Measurements from ENCODE around the gene CDH4. TPM values are rescaled to one million over a fixed set of nuclear protein-coding genes. Genes with fewer than 3 reads are reported as not detected.

The CDH4 gene
- total RNA-seq, 2 experiments from 2014 or later = 0.10 to 0.21 TPM

DNA sequence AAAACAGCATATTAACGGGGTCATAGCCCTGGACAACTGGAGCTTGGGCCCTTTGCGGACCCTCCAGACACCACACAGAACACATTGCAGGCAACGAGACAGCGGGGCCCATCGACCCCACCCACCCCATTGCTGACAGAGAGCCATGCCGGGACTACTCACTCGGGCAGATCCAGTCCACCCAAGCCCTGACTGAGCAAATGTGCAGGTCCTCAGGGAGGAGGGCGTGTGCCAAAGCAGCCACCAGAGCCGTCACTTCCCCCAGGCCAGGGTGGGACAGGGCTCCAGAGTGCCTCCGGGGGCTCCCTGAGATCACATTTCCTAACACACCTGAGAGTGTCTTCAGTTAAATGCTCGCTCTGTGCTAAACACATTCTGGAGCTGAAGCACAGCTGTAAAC lies 114.9 kb downstream of the CDH4 start:
- DNase-seq = no peak
- ChIA-PET POLR2A (no interaction called here), CTCF (interaction anchor here (0.6 to 0.7 kb wide), 2 partner anchors 520 to 600 kb away, joined by 3 to 4 read pairs; no protein-coding TSS in a partner anchor)
- Mint-ChIP-seq H3K36me3 (no peaks in the 10 kb centered on the region), H3K9me3 (no peaks in the 10 kb centered on the region), H3K4me3 (no peak overlapping the region), H3K27me3 (no peaks in the 10 kb centered on the region), H3K27ac (no peak overlapping the region), H3K4me1 (ENCODE audit: low read depth) (no peaks in the 10 kb centered on the region)
- intact Hi-C loops (cut with micrococcal nuclease) = no loop called here

DNA sequence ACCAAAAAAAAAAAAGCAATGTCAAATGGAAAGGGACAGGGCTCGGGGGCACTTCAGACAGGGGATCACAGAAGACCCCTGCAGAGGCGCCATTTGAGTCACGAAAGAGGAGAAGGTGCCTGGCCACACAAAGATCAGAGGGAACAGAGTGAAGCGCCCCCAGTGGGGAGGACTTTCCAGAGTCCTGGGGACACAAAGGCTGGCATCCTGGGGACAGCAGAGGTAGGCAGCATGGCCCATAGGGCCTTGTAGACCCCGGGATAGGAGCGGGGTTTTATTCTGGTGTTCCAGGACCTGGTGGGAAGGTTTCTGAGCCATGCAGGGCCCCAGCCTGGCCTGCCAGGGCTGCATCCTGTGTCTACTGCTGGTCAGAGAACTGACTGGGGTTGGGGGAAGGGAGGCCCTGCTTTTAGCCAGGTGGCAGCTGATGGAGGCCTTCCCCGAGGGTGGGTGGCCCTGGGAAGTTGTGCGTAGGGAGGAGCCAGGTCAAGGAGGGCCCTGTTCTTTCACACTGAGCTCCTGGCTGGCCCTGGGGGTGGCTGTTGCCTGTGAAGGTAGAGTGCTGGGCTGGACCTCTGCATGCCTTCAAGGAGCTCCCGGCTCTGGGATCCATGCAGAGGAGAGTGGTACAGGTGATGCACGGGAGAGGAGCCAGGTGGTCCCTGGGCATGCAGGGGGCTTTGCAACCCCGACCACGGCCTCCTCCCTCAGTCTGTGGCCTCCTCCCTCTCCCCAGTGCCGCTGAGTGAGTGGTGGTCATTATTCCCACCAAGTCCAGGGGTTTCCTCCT lies 117.9 kb downstream of the CDH4 start:
- DNase-seq = no peak
- intact Hi-C loops (cut with micrococcal nuclease) = no loop called here
- ChIA-PET POLR2A (no interaction called here), CTCF (no interaction called here)
- H3K4me1 Mint-ChIP-seq (ENCODE audit: low read depth) = no peaks in the 10 kb centered on the region
- no peaks in the 10 kb centered on the region for H3K27me3 Mint-ChIP-seq
- H3K36me3 Mint-ChIP-seq = no peaks in the 10 kb centered on the region
- H3K27ac Mint-ChIP-seq = no peak overlapping the region
- no peak overlapping the region for H3K4me3 Mint-ChIP-seq
- H3K9me3 Mint-ChIP-seq = no peaks in the 10 kb centered on the region

DNA sequence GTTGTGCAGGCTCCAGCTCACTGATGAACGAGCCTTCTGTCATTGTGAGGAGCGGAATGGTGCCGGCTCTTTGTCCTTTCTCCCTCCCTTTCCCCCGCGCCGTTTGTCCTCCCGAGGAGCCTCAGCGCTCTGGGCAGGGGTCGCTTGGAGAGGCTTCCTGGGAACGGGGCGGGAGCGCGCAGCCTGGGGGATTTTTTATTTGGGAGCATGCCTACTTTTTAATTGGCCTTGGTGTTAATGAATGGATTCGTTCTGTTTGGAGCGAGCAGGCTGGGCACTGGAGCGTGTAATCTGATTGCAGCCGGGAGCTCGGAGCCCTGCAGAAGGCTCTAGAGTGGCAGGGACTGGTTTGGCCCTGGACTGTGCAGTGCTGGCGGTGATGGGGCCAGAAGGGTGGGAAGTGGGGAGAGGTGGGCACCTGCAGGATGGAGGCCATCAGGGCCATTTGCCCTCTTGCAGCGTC lies 118.8 kb downstream of the CDH4 start:
- ChIA-PET CTCF (no interaction called here), POLR2A (no interaction called here)
- DNase-seq = no peak
- no peaks in the 10 kb centered on the region for H3K9me3 Mint-ChIP-seq
- H3K4me3 Mint-ChIP-seq = no peak overlapping the region
- intact Hi-C loops (cut with micrococcal nuclease) = no loop called here
- no peak overlapping the region for H3K27ac Mint-ChIP-seq
- no peaks in the 10 kb centered on the region for H3K4me1 Mint-ChIP-seq (ENCODE audit: low read depth)
- no peaks in the 10 kb centered on the region for H3K27me3 Mint-ChIP-seq
- H3K36me3 Mint-ChIP-seq = no peaks in the 10 kb centered on the region

DNA sequence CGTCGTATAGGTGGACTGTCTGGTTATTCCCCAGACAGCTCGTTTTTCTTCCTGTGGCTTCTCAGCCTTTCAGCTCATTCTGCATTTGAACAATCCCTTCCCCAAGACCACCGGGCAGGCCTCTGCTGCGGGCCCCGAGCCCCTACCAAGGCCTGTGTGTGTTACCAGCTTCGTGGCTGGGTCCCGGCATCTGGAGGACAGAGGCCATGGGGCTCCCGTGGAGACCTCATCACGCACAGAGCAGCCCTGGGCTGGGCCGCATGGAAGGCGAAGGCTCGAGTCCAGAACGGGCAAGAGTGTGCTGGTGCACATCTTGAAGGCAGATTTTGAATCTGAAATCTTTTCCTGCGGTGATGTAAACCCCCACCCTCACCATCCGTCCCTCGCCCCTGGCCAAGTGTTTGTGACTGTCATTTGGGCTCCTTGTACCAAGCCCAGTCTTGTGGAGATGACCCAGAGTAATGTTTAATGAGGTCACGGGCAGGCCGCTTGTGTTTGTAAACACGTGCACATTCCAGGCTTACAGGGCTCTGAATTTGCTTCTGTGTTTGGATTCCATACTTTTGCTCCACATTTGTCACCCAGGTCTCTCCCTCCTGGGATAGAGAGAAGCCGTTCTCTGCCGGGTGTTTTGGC lies 119.6 kb downstream of the CDH4 start:
- no peak for DNase-seq
- ChIA-PET POLR2A (no interaction called here), CTCF (no interaction called here)
- no peaks in the 10 kb centered on the region for H3K4me1 Mint-ChIP-seq (ENCODE audit: low read depth)
- H3K9me3 Mint-ChIP-seq = no peaks in the 10 kb centered on the region
- H3K27me3 Mint-ChIP-seq = no peaks in the 10 kb centered on the region
- H3K36me3 Mint-ChIP-seq = no peaks in the 10 kb centered on the region
- H3K4me3 Mint-ChIP-seq = no peak overlapping the region
- intact Hi-C loops (cut with micrococcal nuclease) = no loop called here
- no peak overlapping the region for H3K27ac Mint-ChIP-seq

DNA sequence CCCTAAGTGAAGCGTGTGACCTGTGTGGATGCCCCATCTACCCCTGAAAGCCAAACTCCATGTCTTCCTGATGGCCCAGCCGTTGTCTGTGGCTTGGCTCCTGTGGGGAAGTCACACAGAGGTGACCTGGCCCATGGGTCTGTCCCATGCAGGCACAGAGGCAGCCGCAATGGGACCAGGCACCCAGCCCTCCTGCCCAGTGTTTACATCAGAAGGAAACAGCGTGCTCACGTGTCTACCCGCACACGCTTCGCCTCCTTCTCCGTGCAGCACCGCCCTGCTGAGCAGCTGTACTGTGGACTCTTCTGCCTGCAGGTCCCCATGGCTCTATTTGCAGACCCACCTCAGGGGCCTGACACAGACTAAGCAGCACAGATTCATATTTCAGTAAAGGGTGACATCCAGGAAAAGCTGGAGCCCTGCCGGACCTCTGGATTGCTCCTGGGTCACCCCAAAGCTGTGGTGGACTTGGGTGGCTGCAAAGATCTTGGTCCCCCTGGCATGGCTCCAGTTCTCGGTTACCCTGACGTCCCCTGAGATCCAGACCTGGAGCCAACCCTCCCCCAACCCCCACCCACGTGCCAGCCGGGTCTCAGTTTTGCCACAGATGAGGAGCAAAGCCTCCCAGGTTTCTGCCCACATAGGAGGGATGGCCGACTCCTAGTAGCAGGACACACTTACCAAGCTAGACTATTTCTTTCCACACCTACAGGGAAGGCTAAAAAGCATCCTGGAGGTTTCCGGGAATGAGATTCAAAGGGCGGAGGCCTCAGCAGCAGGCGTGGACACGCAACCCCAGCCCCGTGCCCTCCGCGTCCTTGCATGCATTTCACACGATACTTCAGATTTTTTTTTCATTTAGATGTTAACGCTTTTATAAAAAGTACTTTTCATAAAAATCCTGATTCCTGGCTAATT lies 120.3 kb downstream of the CDH4 start:
- DNase-seq = no peak
- ChIA-PET POLR2A (no interaction called here), CTCF (no interaction called here)
- H3K9me3 Mint-ChIP-seq = no peaks in the 10 kb centered on the region
- no peaks in the 10 kb centered on the region for H3K4me1 Mint-ChIP-seq (ENCODE audit: low read depth)
- intact Hi-C loops (cut with micrococcal nuclease) = no loop called here
- H3K27ac Mint-ChIP-seq = no peak overlapping the region
- H3K27me3 Mint-ChIP-seq = no peaks in the 10 kb centered on the region
- no peaks in the 10 kb centered on the region for H3K36me3 Mint-ChIP-seq
- no peak overlapping the region for H3K4me3 Mint-ChIP-seq

DNA sequence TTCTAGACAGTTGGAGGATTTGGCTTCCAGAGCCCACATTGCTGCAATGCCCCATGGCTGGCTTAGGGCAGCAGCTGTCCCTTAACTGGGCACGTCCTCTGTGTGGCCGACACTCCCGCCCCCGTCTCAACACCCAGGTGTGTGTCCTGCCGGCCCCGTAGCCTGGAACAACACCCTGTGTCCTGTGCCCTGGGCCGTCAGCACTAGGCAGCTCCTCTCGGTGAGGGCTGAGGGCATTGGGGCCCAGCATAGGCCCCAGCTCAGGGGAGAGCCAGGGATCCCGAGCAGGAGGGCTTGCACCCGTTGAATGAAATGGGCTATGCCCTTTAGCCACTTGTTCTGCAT lies 121.0 kb downstream of the CDH4 start:
- Mint-ChIP-seq H3K36me3 (no peaks in the 10 kb centered on the region), H3K27me3 (no peaks in the 10 kb centered on the region), H3K27ac (no peak overlapping the region), H3K4me3 (no peak overlapping the region), H3K4me1 (ENCODE audit: low read depth) (no peaks in the 10 kb centered on the region), H3K9me3 (no peaks in the 10 kb centered on the region)
- intact Hi-C loops (cut with micrococcal nuclease) = no loop called here
- DNase-seq = no peak
- POLR2A ChIA-PET = no interaction called here
- CTCF ChIA-PET = no interaction called here

DNA sequence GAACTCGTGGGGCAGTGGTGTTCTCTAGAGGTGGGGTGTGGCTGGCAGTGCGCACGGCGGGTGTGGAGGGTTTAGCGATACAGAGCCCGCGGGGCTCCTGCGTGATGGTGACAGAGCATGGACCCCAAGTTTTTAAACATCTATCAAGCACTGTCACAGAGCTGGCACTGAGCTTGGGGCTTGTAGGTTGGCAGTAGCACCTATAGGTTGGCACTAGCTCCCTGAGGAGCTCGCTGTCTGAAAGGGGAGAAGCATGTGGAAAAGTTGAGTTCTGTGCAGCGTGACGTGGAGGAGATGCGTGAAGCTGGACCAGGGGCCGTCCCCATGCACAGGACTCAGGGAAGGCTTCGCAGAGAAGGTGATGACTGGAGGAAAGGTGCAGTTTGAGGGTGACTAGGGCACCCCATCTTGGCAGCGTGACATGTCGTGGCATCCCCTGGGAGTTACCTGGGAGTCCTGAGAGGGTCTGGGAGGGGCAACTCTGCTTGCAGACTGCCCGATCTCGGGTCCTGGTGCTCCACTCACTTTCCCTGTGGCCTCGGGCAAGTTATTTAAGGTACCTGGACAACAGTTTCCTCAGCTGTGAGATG lies 122.0 kb downstream of the CDH4 start:
- no peaks in the 10 kb centered on the region for H3K36me3 Mint-ChIP-seq
- no peaks in the 10 kb centered on the region for H3K9me3 Mint-ChIP-seq
- no peak overlapping the region for H3K4me3 Mint-ChIP-seq
- CTCF ChIA-PET = no interaction called here
- no peak overlapping the region for H3K27ac Mint-ChIP-seq
- POLR2A ChIA-PET = no interaction called here
- no peak for DNase-seq
- H3K27me3 Mint-ChIP-seq = peaks cover 2% of the 10 kb centered on the region
- intact Hi-C loops (cut with micrococcal nuclease) = no loop called here
- no peaks in the 10 kb centered on the region for H3K4me1 Mint-ChIP-seq (ENCODE audit: low read depth)

DNA sequence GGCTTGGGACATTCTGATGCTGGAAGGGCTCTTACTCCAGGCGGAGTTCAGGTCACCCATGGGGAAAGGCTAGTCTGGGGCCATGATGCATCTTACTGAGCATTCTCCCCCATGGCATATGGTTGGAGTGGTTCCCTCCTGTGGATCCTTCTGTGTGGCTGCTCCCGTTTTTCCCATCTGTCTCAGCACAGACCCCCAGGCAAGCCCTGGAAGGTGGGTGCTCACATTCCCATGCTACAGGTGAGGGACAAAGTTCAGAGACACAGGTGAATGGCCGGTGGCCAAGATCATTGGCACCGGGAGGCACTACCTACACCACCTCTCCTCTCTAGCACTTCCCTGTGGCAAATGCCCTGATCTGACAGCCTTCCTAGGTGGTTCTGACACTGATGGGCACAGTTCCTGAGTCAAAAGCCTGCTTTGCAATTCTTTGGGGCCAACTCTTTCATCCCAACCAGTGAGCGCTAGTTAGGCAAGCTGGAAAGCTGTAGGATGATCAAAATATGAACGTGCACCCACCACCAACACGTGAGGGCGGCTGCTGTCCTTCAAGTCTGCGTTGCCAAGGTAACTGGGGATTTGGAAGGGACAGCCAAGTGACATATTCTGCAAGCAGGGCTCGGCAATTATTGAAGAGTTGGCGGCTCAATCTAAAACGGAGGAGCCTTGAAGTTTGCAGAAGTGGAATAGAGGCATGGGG lies 124.6 kb downstream of the CDH4 start:
- DNase-seq = no peak
- CTCF ChIA-PET = no interaction called here
- H3K27ac Mint-ChIP-seq = no peak overlapping the region
- POLR2A ChIA-PET = no interaction called here
- no peaks in the 10 kb centered on the region for H3K9me3 Mint-ChIP-seq
- H3K4me1 Mint-ChIP-seq (ENCODE audit: low read depth) = no peaks in the 10 kb centered on the region
- intact Hi-C loops (cut with micrococcal nuclease) = no loop called here
- H3K27me3 Mint-ChIP-seq = peaks cover 2% of the 10 kb centered on the region
- no peak overlapping the region for H3K4me3 Mint-ChIP-seq
- no peaks in the 10 kb centered on the region for H3K36me3 Mint-ChIP-seq

DNA sequence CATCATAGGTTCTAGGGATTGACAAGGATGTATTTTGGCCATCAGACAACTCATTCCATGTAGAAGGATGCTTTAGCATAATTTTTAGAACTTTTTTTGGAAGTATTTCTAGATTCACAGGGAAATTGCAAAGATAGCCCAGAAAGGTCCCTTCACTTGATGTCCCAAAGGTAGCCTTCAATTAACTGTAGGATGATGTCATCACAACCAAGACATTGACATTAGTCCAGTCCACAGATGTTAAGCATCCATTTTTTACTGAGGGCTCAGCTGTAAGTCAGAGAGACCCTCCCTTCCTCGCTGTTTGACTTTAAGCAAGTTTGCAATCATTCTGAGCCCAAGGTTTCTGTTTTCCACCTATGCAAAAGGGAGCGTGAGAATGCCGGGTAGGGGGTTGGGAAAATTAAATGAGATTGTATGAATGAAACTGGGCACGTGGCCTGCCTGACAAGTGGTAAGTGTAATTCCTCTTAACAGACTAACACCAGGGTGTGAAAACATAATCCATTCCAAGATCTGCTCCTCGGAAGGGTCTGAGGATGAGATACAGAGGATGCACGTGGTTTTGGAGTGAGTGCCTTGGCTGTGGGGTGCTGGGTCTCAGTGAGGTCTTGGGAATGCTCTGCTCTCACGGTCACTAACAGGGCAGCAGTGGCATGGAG lies 126.8 kb downstream of the CDH4 start:
- DNase-seq = no peak
- Mint-ChIP-seq H3K4me3 (no peak overlapping the region), H3K4me1 (ENCODE audit: low read depth) (no peaks in the 10 kb centered on the region), H3K27ac (no peak overlapping the region), H3K36me3 (no peaks in the 10 kb centered on the region), H3K27me3 (peaks cover 2% of the 10 kb centered on the region), H3K9me3 (peaks cover 3% of the 10 kb centered on the region)
- CTCF ChIA-PET = no interaction called here
- intact Hi-C loops (cut with micrococcal nuclease) = no loop called here
- POLR2A ChIA-PET = no interaction called here

DNA sequence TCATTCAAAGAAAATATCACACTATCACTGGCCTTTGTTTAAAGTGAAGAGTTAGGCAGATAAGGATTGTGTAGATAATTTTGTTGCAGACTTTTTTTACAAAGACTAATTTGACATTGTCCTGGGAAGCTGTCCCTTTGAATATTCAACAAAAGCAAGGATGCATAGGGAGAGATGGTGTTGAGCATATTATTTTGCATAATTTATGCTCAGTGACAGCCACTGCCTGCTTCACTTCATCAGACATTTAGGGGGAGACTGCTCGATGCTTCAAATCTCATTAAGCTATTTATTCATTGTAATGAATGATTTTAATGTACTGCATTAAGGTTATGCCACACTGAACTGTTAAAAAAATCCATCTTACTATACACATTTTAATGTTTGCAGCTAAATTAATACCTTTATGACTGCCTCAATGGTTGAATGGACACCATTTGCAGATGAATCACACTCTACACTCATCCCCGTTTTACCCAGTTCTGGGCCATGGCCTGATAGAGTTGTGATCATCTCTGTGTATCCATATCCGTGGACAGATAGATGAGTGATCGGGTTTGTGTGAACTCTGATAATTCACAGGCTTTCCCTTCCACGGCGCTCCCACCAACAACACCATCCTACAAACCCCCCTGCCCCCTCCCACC lies 128.0 kb downstream of the CDH4 start:
- no peaks in the 10 kb centered on the region for H3K36me3 Mint-ChIP-seq
- CTCF ChIA-PET = no interaction called here
- H3K4me3 Mint-ChIP-seq = no peak overlapping the region
- H3K27me3 Mint-ChIP-seq = peaks cover 2% of the 10 kb centered on the region
- peaks cover 3% of the 10 kb centered on the region for H3K9me3 Mint-ChIP-seq
- POLR2A ChIA-PET = no interaction called here
- H3K27ac Mint-ChIP-seq = no peak overlapping the region
- no peak for DNase-seq
- no peaks in the 10 kb centered on the region for H3K4me1 Mint-ChIP-seq (ENCODE audit: low read depth)
- intact Hi-C loops (cut with micrococcal nuclease) = no loop called here

DNA sequence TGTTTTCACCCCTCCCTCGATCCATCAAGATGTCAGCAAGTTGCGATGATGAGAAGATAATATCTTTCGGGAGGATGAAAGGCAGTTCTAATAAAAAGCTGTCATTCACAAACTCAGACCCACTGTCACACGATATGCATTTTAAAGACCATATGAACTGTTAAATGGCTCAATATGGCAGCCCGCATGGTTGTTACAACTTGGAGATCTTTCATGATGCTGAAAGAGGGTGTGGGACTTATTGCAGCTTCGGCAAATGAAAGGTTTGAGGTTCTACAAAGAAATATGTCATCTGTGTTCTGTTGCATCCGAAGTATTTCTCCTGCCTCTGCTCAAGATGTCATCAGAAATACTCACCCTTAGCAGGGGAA lies 128.5 kb downstream of the CDH4 start:
- Mint-ChIP-seq H3K36me3 (no peaks in the 10 kb centered on the region), H3K27ac (no peak overlapping the region), H3K9me3 (peaks cover 3% of the 10 kb centered on the region), H3K4me1 (ENCODE audit: low read depth) (no peaks in the 10 kb centered on the region), H3K4me3 (no peak overlapping the region), H3K27me3 (peaks cover 2% of the 10 kb centered on the region)
- intact Hi-C loops (cut with micrococcal nuclease) = no loop called here
- ChIA-PET CTCF (interaction anchor here (0.5 kb wide), 1 partner anchor 39 kb away, joined by 3 read pairs; no protein-coding TSS in a partner anchor), POLR2A (no interaction called here)
- no peak for DNase-seq
